Large intestine (tissue), 3 donors: ENCODE results near the gene EFCAB6. TPM values are rescaled to one million over a fixed set of nuclear protein-coding genes. Genes with fewer than 3 reads are reported as not detected.

Experiments used
- DNase-seq, 2 donors: peaks; one replicate each; pipeline versions ENCODE4 v3.0.0 to v3.0.0-alpha.2; 2013
- H3K27ac ChIP-seq: one replicate; pipeline ENCODE4 v1.5.1; 2013; ENCODE audit warnings: low read length
- H3K27me3 ChIP-seq: 2 replicates; pipeline ENCODE4 v1.6.1; 2013; ENCODE audit warnings: low read length; ENCODE audit not compliant: control insufficient read depth, insufficient read depth
- H3K36me3 ChIP-seq: 2 replicates; pipeline ENCODE4 v1.6.1; 2013; ENCODE audit warnings: low read length; ENCODE audit not compliant: control insufficient read depth, insufficient read depth
- H3K4me1 ChIP-seq: one replicate; pipeline ENCODE4 v1.6.1; 2013; ENCODE audit warnings: low read length; ENCODE audit not compliant: control insufficient read depth, insufficient read depth
- H3K4me3 ChIP-seq: one replicate; pipeline ENCODE4 v1.5.1; 2013; ENCODE audit warnings: low read length
- H3K9me3 ChIP-seq: one replicate; pipeline ENCODE4 v1.6.1; 2013; ENCODE audit warnings: mild to moderate bottlenecking, low read depth, low read length, moderate library complexity; ENCODE audit not compliant: control insufficient read depth
- WGBS: methylation state at CpG from one replicate; pipeline ENCODE4 v1.1.5; 2013; ENCODE audit warnings: low lambda C conversion rate; ENCODE audit not compliant: insufficient coverage; 5-methylcytosine and 5-hydroxymethylcytosine counted together
- polyA plus RNA-seq: library from polyadenylated mRNA; unstranded; fragments of 120-200 nt; gene quantifications from one replicate; pipeline ENCODE4 v1.2.1, GENCODE V29; 2013

Gene EFCAB6
- polyA plus RNA-seq, 1 donor = 1.5 TPM

DNA sequence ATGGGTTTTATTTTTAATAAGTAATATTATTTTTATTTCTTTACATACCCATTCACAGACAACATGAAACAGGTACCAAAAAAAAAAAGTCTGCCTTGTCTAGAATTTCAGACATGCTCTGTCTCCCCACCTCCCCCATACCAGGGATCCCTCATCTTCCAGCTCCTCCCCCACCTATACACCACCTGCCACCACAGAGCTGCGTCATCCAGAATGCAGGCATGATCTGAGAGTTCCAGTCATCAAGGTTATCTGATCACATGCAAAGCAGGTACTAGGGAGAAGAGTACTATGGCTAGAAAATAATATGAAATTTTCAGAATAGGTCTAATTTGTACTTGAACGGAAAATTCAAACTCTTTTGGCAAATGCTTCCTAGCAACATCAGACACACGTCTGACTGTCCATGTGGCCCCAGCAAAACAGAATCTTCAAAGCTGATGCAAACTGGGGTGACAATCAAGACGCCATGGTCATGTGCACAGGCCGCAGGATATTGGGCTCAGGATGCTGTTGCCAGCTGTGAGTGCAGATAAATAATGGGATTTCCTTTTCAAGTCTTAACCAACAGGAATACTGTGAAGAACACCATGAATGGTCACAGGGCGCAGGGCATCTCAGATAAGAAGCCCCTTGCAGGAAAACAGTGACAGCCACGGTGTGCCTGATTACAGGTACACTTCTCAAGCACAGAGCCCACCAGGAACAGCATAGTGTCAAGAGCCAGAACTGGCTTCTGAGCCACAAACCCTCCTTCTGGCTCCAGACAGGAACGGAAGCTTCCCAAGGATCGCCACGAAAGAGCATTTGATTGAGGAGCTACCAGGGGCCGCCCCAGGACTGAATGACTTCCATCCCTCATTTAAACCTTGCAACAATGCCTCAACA lies 169.5 kb downstream of the EFCAB6 start:
- Histone ChIP-seq H3K36me3 (no peaks in the 10 kb centered on the region), H3K27me3 (no peaks in the 10 kb centered on the region), H3K27ac (peak overlapping the region; percentile 52), H3K4me3 (no peak overlapping the region), H3K9me3 (no peaks in the 10 kb centered on the region), H3K4me1 (no peaks in the 10 kb centered on the region)
- DNase-seq = no peak
- WGBS = 40% methylated on average over 1 of the region's 11 CpGs

GRCh38 chr22:43639228-43639948 lies 172.7 kb downstream of the EFCAB6 start:
- H3K9me3 ChIP-seq = no peaks in the 10 kb centered on the region
- no peaks in the 10 kb centered on the region for H3K27me3 ChIP-seq
- H3K36me3 ChIP-seq = no peaks in the 10 kb centered on the region
- no peaks in the 10 kb centered on the region for H3K4me1 ChIP-seq
- no peak for DNase-seq
- 95% methylated on average over 2 of the region's 3 CpGs for WGBS
- H3K27ac ChIP-seq = no peak overlapping the region
- H3K4me3 ChIP-seq = no peak overlapping the region

- Histone ChIP-seq H3K27me3 (no peaks in the 10 kb centered on the region), H3K27ac (no peak overlapping the region), H3K36me3 (no peaks in the 10 kb centered on the region), H3K4me1 (no peaks in the 10 kb centered on the region), H3K9me3 (no peaks in the 10 kb centered on the region), H3K4me3 (no peak overlapping the region)
- DNase-seq = no peak
- WGBS = 100% methylated on average over 5 of the region's 28 CpGs
Observed at GRCh38 chr22:43637275-43638260, 174.5 kb downstream of the EFCAB6 start.

DNA sequence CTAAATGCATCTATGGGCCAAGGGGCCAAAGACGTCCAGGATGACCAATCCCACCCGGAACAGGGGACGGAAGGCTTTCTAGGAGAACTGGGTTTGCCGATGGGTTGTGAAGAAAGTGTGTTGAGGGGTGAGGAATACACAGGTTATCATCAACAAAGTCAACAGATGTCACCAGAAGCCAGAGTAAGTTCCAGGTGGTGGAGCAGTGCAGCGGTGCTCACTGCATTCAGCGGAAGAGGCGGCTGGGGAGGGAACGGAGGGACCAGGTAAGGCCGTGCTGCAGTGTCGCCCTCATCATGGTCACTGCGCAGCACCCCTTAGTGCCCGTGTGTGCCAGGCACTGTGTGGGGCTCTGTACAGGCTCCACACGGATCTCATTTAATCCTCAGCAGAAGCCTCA lies 176.0 kb downstream of the EFCAB6 start:
- Histone ChIP-seq H3K27ac (no peak overlapping the region), H3K9me3 (no peaks in the 10 kb centered on the region), H3K4me3 (no peak overlapping the region), H3K4me1 (no peaks in the 10 kb centered on the region), H3K27me3 (no peaks in the 10 kb centered on the region), H3K36me3 (no peaks in the 10 kb centered on the region)
- no peak for DNase-seq
- WGBS = no CpG with 5 or more reads among the region's 13 CpGs

GRCh38 chr22:43635101-43635500 lies 177.0 kb downstream of the EFCAB6 start:
- WGBS = no CpG with 5 or more reads among the region's 9 CpGs
- no peak overlapping the region for H3K27ac ChIP-seq
- H3K4me1 ChIP-seq = no peaks in the 10 kb centered on the region
- DNase-seq = no peak
- no peaks in the 10 kb centered on the region for H3K27me3 ChIP-seq
- no peaks in the 10 kb centered on the region for H3K36me3 ChIP-seq
- no peaks in the 10 kb centered on the region for H3K9me3 ChIP-seq
- no peak overlapping the region for H3K4me3 ChIP-seq

DNA sequence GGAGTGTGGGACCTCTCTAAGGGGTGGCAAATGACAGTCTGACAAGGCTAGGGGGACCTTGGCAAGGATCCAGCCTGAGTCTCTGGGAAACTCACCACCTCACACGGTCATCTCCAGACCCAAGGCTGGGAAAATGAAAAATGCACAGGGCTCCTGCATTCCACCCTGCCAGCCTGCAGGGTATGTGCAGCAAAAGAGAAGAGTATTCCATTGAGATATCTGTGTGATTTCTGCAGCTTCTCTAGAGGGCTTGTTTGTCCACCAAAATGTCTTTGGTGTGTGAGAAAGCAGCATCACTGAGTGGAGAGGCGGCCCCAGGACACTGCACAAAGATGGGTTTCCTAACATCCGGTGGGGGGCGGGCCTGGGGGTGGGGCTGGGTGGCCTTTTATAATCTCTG lies 177.8 kb downstream of the EFCAB6 start:
- no peak for DNase-seq
- no CpG with 5 or more reads among the region's 4 CpGs for WGBS

GRCh38 chr22:43633631-43634285 lies 178.3 kb downstream of the EFCAB6 start:
- H3K36me3 ChIP-seq = no peaks in the 10 kb centered on the region
- no peaks in the 10 kb centered on the region for H3K4me1 ChIP-seq
- peak; percentile 21 to 64 for DNase-seq
- H3K9me3 ChIP-seq = no peaks in the 10 kb centered on the region
- WGBS = 67% methylated on average over 2 of the region's 13 CpGs
- H3K27ac ChIP-seq = no peak overlapping the region
- H3K27me3 ChIP-seq = no peaks in the 10 kb centered on the region
- no peak overlapping the region for H3K4me3 ChIP-seq

More for the DNA sequence above, 177.8 kb downstream of the EFCAB6 start:
- Histone ChIP-seq H3K27me3 (no peaks in the 10 kb centered on the region), H3K4me1 (no peaks in the 10 kb centered on the region), H3K27ac (no peak overlapping the region), H3K36me3 (no peaks in the 10 kb centered on the region), H3K4me3 (no peak overlapping the region), H3K9me3 (no peaks in the 10 kb centered on the region)

GRCh38 chr22:43631846-43632245 lies 180.3 kb downstream of the EFCAB6 start:
- Histone ChIP-seq H3K9me3 (no peaks in the 10 kb centered on the region), H3K4me3 (no peak overlapping the region), H3K27ac (no peak overlapping the region), H3K36me3 (no peaks in the 10 kb centered on the region), H3K4me1 (no peaks in the 10 kb centered on the region), H3K27me3 (no peaks in the 10 kb centered on the region)
- DNase-seq = no peak
- WGBS = no CpG with 5 or more reads among the region's 10 CpGs

GRCh38 chr22:43631201-43631600 lies 180.9 kb downstream of the EFCAB6 start:
- Histone ChIP-seq H3K27me3 (no peaks in the 10 kb centered on the region), H3K4me3 (no peak overlapping the region), H3K4me1 (no peaks in the 10 kb centered on the region), H3K27ac (no peak overlapping the region), H3K36me3 (no peaks in the 10 kb centered on the region), H3K9me3 (no peaks in the 10 kb centered on the region)
- DNase-seq = no peak
- 90% methylated on average over 2 of the region's 11 CpGs for WGBS
